22Rv1 (cell line): ENCODE results near the gene ITK.

Experiments used
- CTCF ChIP-seq: fragments of 450-650 bp; IDR thresholded peaks from 2 replicates; pipeline ENCODE4 v1.5.1; 2017; ENCODE audit warnings: mild to moderate bottlenecking
- ZFX ChIP-seq: fragments of 450-650 bp; IDR thresholded peaks from 2 replicates; pipeline ENCODE4 v1.6.1; 2017; ENCODE audit warnings: antibody characterized with exemption, borderline replicate concordance

- no peak for TF ChIP-seq CTCF
- no peak for TF ChIP-seq ZFX
Measured at GRCh38 chr5:157241483-157241882, 60.8 kb downstream of the ITK start.
